B cell (primary cell): Measurements from ENCODE around the gene DCST2. TPM values are rescaled to one million over a fixed set of nuclear protein-coding genes. Genes with fewer than 3 reads are reported as not detected.

ENCODE experiments used
- ATAC-seq: fragments of 200-7000 bp; cut with Tn5 transposase; one replicate; pipeline ENCODE4 v1.10.0; 2021; ENCODE audit warnings: low read depth, mild to moderate bottlenecking, moderate number of reproducible peaks, moderate library complexity
- CTCF ChIA-PET: fragments of 350-600 bp; sonication (Branson Sonifier 250); formaldehyde crosslinking; loops from one replicate; lab custom pipeline; 2021; ENCODE audit warnings: antibody characterized with exemption, inconsistent platforms; lab: Charles Lee
- POLR2A ChIA-PET: fragments of 350-600 bp; sonication (Branson Sonifier 250); formaldehyde crosslinking; loops from one replicate; lab custom pipeline; 2021; ENCODE audit warnings: antibody characterized with exemption; lab: Charles Lee
- DNase-seq: peaks from one replicate; pipeline ENCODE4 v3.0.0; 2013
- H2AFZ ChIP-seq: 2 replicates; pipeline ENCODE4 v1.6.1; 2012; ENCODE audit warnings: mild to moderate bottlenecking, low read depth, low read length; ENCODE audit not compliant: insufficient read depth, poor library complexity, severe bottlenecking
- H3K27ac ChIP-seq, 2 donors: 1 replicate in 1 of 2; 2 replicates in 1 of 2; pipeline ENCODE4 v1.5.1; 2012 to 2013; ENCODE audit warnings: low read length in 2 of 2, mild to moderate bottlenecking in 2 of 2, moderate library complexity in 1 of 2
- H3K27me3 ChIP-seq, 4 experiments: fragments of 200-600 bp in 1 of 4; sonication (generic) in 1 of 4; replicated peaks in 1 of 4; 1 replicate in 2 of 4; 2 replicates in 2 of 4; pipeline versions ENCODE4 v1.6.1 to v1.7.0; 2013 to 2016; ENCODE audit warnings: low read length in 3 of 4, mild to moderate bottlenecking in 2 of 4, mixed read lengths in 1 of 4, moderate library complexity in 1 of 4; ENCODE audit not compliant: insufficient read depth in 4 of 4, control insufficient read depth in 3 of 4; ENCODE audit errors: control extremely low read depth in 1 of 4
- H3K36me3 ChIP-seq, 2 experiments: replicated peaks in 1 of 2; 1 replicate in 1 of 2; 2 replicates in 1 of 2; pipeline versions ENCODE4 v1.6.1 to v1.7.1; 2013; ENCODE audit warnings: low read length in 1 of 2; ENCODE audit not compliant: insufficient read depth in 2 of 2, control insufficient read depth in 1 of 2; ENCODE audit errors: control extremely low read depth in 1 of 2, extremely low read depth in 1 of 2
- H3K4me1 ChIP-seq, 2 donors: fragments of 200-600 bp in 1 of 2; sonication (generic) in 1 of 2; 1 replicate in 1 of 2; 2 replicates in 1 of 2; pipeline versions ENCODE4 v1.5.1 to v1.6.1; 2013 to 2017; ENCODE audit warnings: low read length in 2 of 2; ENCODE audit not compliant: control insufficient read depth in 2 of 2, insufficient read depth in 2 of 2
- H3K4me2 ChIP-seq: replicated peaks from 2 replicates; pipeline ENCODE3; 2012; ENCODE audit warnings: mild to moderate bottlenecking, low read depth, low read length; ENCODE audit not compliant: poor library complexity, severe bottlenecking
- H3K4me3 ChIP-seq, 5 experiments: fragments of 200-600 bp in 1 of 5; sonication (generic) in 1 of 5; 1 replicate in 3 of 5; 2 replicates in 2 of 5; pipeline versions ENCODE4 v1.5.1 to v1.7.0; 2011 to 2016; ENCODE audit warnings: low read length in 4 of 5, mild to moderate bottlenecking in 4 of 5, low read depth in 2 of 5, control low read depth in 1 of 5, moderate library complexity in 1 of 5; ENCODE audit not compliant: insufficient read depth in 1 of 5; ENCODE audit errors: control extremely low read depth in 1 of 5, extremely low read depth in 1 of 5
- H3K79me2 ChIP-seq: fragments of 200-600 bp; sonication (generic); one replicate; pipeline ENCODE4 v1.6.0; 2016; ENCODE audit warnings: low read length; ENCODE audit not compliant: control insufficient read depth, insufficient read depth
- H3K9ac ChIP-seq: fragments of 200-600 bp; sonication (generic); 2 replicates; pipeline ENCODE4 v1.6.1; 2017; ENCODE audit warnings: mild to moderate bottlenecking, low read length, moderate library complexity
- H3K9me3 ChIP-seq, 3 donors: one replicate each; pipeline versions ENCODE4 v1.6.1 to v1.7.1; 2013; ENCODE audit warnings: low read length in 2 of 3; ENCODE audit not compliant: control insufficient read depth in 2 of 3, insufficient read depth in 1 of 3; ENCODE audit errors: control extremely low read depth in 1 of 3
- H4K20me1 ChIP-seq: 2 replicates; pipeline ENCODE4 v1.6.0; 2012; ENCODE audit warnings: mild to moderate bottlenecking, low read length; ENCODE audit not compliant: insufficient read depth, control insufficient read depth, poor library complexity, severe bottlenecking
- H3K27ac Mint-ChIP-seq: one replicate; pipeline ENCODE4 v1.8.0; 2021; ENCODE audit warnings: mixed read lengths
- H3K27me3 Mint-ChIP-seq: one replicate; pipeline ENCODE4 v1.8.0; 2021; ENCODE audit warnings: mixed read lengths
- H3K4me1 Mint-ChIP-seq: one replicate; pipeline ENCODE4 v1.8.0; 2021; ENCODE audit warnings: mixed read lengths
- H3K4me3 Mint-ChIP-seq: one replicate; pipeline ENCODE4 v1.8.0; 2021; ENCODE audit warnings: mixed read lengths
- H3K9me3 Mint-ChIP-seq: one replicate; pipeline ENCODE4 v1.8.0; 2022; ENCODE audit warnings: mixed read lengths; ENCODE audit not compliant: insufficient read depth
- EZH2 ChIP-seq: IDR thresholded peaks from 2 replicates; pipeline ENCODE4 v1.6.1; 2012; ENCODE audit warnings: borderline replicate concordance, low read depth, mild to moderate bottlenecking, moderate library complexity, low read length; ENCODE audit not compliant: insufficient read depth, poor library complexity, severe bottlenecking
- WGBS: methylation state at CpG from one replicate; pipeline ENCODE4 v1.1.5; 2013; ENCODE audit warnings: missing lambda C conversion rate; ENCODE audit not compliant: insufficient coverage; 5-methylcytosine and 5-hydroxymethylcytosine counted together
- intact Hi-C: fragments of 100-400 bp; cut with micrococcal nuclease; formaldehyde crosslinking; loops from one replicate; pipeline ENCODE4 v1.10.0; 2022
- polyA plus RNA-seq: library from polyadenylated mRNA; depleted of rRNA; stranded (reverse); fragments of >200 nt; gene quantifications from 2 replicates; pipeline ENCODE4 v1.2.3, GENCODE V29; 2012
- total RNA-seq, 2 donors: library from RNA; stranded (reverse); fragments of 120-200 nt in 1 of 2; gene quantifications; 1 replicate in 1 of 2; 2 replicates in 1 of 2; pipeline versions ENCODE4 v1.2.3 to v1.2.4, GENCODE V29; 2013 to 2022
- TF ChIP-seq, protein P1 (sequence below): fragments of 200-600 bp; IDR thresholded peaks from one replicate; pipeline ENCODE4 v1.8.0; 2022; ENCODE audit warnings: antibody characterized with exemption, mild to moderate bottlenecking

The DCST2 gene
- total and polyA plus RNA-seq, 2 donors (not counting 1 experiment from before 2014, with no cell fraction given) = 0.89 to 5.4 TPM

DNA sequence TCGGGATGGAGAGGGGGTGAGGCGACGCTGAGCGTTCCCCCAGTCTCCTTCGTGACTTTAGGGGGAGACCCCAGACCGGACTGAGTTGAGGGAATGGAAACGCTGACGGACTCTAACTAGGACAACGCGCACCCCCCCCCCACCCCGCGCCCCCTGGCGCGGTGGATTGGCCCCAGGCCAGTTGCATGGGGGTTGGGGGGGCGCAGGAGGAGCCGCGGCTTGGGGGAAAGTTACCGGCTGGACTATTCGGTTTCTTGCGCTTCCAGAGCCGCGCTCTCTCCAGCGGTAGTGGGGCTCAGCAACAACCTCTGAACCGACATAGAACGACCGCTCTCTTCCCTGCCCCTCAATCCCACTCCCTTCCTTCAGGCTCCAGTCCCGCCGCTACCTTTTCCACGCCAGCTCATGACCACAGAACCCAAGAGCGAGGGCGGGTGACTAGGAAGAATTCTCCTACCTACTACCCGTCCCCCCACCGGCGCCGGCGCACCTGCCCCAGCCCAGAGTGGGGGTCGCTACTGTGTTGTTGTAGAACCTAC, 30.3 kb downstream of the DCST2 start:
- Mint-ChIP-seq H3K4me1 (peaks cover 56% of the 10 kb centered on the region), H3K27ac (peak overlapping the region; percentile 94), H3K4me3 (peak overlapping the region; percentile 90), H3K9me3 (no peaks in the 10 kb centered on the region), H3K27me3 (no peaks in the 10 kb centered on the region)
- H4K20me1 ChIP-seq = peaks cover 23% of the 10 kb centered on the region
- peak; percentile 49 for DNase-seq
- H3K4me2 ChIP-seq = peak overlapping the region; percentile 96
- H2AFZ ChIP-seq = peak overlapping the region; percentile 59
- no peaks in the 10 kb centered on the region for H3K9me3 ChIP-seq
- H3K27ac ChIP-seq = peak overlapping the region; percentile 59 to 81
- WGBS = 2% methylated on average over 26 of the region's 37 CpGs
- TF ChIP-seq, protein P1, sequence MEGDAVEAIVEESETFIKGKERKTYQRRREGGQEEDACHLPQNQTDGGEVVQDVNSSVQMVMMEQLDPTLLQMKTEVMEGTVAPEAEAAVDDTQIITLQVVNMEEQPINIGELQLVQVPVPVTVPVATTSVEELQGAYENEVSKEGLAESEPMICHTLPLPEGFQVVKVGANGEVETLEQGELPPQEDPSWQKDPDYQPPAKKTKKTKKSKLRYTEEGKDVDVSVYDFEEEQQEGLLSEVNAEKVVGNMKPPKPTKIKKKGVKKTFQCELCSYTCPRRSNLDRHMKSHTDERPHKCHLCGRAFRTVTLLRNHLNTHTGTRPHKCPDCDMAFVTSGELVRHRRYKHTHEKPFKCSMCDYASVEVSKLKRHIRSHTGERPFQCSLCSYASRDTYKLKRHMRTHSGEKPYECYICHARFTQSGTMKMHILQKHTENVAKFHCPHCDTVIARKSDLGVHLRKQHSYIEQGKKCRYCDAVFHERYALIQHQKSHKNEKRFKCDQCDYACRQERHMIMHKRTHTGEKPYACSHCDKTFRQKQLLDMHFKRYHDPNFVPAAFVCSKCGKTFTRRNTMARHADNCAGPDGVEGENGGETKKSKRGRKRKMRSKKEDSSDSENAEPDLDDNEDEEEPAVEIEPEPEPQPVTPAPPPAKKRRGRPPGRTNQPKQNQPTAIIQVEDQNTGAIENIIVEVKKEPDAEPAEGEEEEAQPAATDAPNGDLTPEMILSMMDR = no peak
- TF ChIP-seq EZH2 = no peak
- no peaks in the 10 kb centered on the region for H3K36me3 ChIP-seq
- peaks cover 56% of the 10 kb centered on the region for H3K79me2 ChIP-seq
- H3K9ac ChIP-seq = peak overlapping the region; percentile 94
- intact Hi-C loops = loop anchor here (5.0 kb wide), 3 partner anchors 396 to 676 kb away; partner anchors contain the start of genes ADAR, ATP8B2 and UBE2Q1
- no peak for ATAC-seq
- peaks cover 55 to 64% of the 10 kb centered on the region in 2 donors for H3K4me1 ChIP-seq
- ChIA-PET CTCF (interaction anchor here (0.7 to 18.4 kb wide), 3 partner anchors 11 to 59 kb away, joined by 3 to 295 read pairs (median 4); partner anchors contain the start of gene PBXIP1), POLR2A (interaction anchor here (1.1 to 7.4 kb wide), 2 partner anchors 12 to 1013 kb away, joined by 3 to 74 read pairs; partner anchors contain the start of gene RPS27)
- H3K27me3 ChIP-seq = no peaks in the 10 kb centered on the region
- H3K4me3 ChIP-seq = peak overlapping the region; percentile 84 to 98 (median 93)
